ENCODE results near the gene RPS3.
A peak's percentile ranks its signal among the peaks of the same experiment; 100 is the strongest.
"Not testable (repeated sequence)": the region's sequence is repeated elsewhere in the genome, so short reads cannot be mapped to it uniquely, and the experiment has no call there.

The RPS3 gene

DNA sequence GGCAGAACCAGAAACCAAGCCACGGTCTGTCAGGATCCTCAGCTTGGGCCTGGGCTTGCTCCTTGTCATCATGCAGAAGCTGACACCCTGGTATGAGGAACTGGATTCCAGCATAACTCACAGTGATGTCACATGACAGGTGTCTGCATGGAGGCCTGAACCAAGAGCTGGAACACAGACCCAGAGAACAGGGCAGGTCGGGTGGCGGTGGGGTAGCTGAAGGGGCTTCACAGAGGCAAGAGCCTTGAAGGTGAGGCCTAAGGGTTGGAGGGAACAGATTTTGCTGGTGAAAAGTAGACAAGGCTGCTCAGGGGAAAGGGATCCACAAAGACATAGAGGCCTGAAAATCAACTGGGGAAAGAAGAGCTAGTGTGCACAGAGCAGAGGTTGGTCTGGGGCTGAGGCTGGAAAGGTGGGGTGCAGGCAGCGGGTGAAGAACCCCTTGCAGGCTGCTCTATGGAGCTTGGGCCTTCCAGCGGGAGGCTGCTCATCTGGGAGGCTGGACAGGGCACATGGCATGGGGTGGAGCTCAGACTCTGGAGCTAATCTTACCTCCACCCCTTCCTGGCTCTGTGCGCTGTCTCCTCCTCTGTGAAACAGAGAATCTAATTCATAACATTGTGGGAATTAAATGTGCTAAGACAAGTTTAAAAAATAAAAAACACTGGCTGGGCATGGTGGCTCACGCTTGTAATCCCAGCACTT is 18.4 kb upstream of the RPS3 start:
- DNase-seq, result no peak

DNA sequence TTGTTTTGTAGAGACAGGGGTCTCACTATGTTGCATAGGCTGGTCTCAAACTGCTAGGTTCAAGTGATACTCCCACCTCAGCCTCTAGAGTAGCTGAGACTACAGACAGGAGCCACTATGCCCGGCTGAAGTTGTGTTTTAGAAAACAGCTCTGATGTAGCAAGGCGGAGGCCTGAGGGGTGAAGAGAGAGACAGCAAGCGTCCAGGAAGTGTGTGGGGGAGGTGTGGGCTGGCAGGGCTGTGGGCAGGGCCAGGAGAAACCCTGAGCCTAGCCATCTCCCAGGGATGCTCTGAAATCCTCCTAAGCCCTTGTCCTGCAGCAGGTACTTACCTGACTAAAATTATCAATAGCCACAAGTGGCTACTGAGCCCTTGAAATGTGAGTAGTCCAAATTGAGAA is 16.1 kb upstream of the RPS3 start:
- no peak for DNase-seq

DNA sequence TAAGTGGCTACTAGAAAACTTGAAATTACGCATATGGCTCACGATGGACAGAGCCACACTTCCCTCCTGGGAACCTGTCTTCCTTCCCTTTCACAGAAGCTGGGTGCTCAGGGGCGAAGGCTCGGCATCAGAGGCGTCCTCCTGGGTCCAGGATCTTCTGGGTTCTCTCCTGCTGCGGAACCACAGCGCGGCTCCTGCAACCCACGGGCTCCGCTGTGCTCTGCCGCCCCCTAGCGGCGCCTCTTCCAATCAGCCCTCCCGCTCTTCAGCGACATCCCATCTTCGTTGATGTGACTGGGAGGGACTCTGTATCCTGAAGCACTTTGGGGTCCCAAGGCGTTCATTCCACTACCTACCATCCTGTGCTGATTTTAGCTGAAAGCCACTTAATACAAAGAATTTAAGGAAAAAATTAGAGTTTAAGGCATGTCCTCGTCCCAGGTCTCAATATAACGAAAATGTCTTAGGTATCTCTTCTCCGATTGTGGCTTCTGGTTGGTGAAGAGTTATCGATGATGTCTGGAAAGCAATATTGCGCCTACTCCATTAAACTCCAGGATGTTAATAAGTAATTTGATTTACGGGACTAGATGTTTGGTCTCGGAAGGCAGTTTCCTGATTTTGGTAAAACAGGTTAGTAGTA is 14.8 kb upstream of the RPS3 start:
- DNase-seq, result peak; percentile 60

DNA sequence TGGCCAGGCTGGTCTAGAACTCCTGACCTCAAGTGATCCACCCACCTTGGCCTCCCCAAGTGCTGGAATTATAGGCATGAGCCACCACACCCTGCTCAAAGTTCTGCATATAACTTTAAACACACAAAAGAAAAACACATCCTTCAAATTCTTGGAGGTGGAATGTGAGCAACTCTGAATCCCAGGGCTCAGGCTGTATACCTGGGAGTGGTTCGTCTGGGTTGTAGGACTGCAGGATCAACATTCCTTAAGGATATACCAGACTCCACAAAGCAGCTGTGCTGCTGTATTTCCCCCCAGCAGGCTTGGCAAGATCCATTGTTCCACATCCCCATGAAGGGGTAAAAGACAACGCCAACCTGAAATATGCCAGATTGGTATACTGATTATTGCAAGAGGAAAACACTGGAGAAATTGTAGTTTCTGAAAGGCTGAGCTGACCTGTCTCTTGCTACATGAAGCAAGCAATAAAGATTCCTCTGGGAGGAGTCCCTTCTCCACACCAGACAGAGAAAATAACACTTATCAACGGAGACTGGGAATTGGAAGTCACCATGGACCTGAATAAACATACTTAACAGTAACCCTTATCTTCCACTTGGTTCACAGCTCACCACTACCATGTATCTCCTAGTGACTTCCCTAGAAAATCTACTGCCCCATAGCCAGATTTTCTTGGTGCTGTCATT is 12.2 kb upstream of the RPS3 start:
- DNase-seq, result no peak

DNA sequence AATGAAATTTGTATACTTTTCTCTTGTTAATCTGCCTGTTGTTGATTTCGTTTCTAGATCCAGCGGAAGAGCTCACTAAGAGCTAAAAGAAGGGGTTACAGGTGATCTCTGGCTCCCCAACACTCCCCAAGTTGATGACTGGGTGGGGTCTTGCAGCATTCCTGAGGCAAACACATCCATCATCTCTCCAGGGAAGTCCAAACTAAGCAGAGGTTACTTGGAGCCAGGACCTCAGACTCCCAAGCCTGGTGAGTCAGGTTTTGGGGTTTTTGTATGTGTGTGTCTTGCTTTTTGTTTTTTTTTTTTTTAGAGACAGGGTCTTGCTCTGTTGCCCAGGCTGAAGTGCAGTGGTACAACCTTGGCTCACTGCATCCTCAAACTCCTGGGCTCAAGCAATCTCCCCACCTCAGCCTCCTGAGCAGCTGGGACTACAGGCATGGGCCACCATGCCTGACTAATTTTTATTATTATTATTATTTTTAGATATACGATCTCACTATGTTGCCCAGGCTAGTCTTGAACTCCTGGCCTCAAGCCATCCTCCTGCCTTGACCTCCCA is 11.5 kb upstream of the RPS3 start:
- DNase-seq, result no peak

DNA sequence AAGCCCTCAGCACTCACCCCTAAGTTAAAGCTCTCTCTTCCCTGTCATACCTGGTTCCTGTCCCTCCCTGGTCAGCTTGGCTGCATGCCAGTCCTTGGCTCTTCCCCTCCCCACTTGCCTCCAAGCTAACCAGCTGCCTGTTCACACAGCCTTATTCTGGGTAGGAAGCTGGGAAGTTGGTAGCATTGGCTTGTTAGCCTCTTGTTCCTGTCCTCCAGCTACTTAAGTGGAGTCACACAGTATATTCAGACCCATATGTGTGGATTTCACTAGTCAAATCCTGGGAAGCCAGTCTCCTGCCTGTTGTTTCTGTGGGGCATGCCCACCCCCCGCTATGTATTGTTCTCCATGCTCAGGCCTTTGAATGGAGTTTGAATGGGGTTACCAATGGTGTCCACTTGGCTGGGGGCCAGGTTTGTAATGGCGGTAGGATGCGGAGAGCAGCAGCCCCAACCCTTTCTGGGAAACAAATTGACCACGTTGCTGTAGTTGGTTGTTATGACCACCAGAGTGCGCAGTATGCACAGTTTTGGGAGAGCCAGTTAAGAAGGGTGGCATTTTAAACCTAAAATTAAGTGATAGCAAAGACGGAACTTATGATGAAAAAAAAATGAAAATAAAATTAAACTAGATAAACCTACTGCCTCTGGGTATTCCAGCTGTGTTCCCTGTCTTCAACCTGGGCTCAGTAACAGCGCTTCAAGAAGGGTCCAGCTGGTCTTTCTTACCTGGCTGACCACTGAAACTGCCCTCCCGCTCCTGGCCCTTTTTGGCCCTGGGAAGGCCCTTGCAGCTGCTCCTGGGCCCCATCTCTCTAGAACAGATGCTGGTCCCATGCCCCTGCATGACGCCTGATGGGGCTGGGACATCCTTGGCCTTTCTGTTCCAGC is 10.7 kb upstream of the RPS3 start:
- peak; percentile 79 for DNase-seq

DNA sequence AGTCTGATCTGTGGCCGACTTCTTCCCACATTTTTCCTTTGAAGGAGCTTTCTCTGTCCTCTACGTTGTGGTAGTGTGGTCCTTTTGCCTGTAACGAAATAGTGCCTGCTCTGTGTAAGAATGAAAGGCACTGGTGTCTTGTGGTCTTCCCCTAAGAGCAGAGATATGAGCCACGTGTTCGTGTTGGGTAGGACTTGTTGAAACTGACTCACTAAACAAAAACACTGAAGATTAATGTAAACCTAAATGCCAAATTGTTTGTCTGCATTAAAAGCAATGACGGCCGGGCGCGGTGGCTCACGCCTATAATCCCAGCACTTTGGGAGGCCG is 10.1 kb upstream of the RPS3 start:
- DNase-seq, result no peak

DNA sequence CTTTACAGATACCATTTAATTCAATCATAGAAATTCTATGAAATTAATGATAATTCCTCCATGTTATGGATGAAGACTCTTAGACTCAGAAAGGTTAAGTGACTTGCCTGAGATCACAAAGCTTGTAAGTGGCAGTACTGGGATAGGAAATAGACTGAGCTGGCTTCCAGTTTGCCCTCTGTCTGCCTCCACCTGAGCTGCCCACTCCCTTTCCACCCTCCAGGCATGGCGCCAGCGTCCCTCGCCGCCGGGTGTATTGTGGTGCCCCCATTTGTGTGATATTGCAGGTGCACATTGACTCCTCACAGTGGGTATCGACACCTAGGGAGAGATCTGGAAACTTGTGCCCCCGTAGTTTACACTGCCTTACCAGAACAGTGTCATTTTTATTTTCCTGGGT is 9.4 kb upstream of the RPS3 start:
- DNase-seq, result no peak

DNA sequence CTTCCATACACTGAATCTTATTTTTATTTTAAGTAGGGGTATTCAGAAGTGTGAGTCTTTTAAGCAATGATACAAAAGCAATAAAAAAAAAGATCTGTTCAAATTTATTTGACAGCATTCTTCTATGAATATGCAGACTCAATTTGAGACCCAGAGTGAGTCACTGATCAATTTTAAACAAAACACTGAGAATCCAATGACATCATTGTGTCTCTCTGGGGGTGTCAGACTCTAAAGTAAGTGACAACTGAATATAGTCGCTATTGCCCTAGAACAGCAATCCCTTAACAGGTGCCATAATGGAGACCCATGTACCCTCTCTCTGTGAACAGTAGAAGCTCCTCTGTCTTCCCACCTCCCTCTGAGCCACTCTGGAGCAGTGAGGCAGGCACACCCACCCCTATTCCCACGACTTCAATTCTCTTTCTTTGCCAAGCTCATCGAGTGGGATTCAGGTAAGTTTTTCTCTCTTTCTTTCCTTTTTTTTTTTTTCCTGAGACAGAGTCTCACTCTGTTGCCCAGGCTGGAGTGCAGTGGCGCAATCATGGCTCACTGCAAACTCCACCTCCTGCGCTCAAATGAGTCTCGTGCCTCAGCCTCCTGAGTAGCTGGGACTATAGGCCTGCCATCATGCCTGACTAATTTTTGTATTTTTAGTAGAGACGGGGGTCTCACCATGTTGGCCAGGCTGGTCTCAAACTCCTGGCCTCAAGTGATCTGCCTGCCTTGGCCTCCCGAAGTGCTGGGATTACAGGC is 5.1 kb upstream of the RPS3 start:
- no peak for DNase-seq

DNA sequence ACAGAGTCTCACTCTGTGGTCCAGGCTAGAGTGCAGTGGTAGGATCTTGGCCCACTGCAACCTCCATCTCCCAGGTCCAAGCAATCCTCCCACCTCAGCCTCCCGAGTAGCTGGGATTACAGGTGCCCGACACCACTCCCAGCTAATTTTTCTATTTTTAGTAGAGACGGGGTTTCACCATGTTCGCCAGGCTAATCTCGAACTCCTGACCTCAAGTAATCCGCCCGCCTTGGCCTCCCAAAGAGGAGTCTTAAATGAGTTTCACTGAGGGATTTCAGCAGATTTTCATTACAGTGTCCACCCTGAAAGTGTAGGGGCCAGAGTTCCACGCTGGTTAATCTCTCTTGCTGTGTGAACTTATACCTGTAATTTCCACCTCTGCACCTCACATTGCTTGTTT is 412 bp upstream of the RPS3 start:
- DNase-seq, result no peak

DNA sequence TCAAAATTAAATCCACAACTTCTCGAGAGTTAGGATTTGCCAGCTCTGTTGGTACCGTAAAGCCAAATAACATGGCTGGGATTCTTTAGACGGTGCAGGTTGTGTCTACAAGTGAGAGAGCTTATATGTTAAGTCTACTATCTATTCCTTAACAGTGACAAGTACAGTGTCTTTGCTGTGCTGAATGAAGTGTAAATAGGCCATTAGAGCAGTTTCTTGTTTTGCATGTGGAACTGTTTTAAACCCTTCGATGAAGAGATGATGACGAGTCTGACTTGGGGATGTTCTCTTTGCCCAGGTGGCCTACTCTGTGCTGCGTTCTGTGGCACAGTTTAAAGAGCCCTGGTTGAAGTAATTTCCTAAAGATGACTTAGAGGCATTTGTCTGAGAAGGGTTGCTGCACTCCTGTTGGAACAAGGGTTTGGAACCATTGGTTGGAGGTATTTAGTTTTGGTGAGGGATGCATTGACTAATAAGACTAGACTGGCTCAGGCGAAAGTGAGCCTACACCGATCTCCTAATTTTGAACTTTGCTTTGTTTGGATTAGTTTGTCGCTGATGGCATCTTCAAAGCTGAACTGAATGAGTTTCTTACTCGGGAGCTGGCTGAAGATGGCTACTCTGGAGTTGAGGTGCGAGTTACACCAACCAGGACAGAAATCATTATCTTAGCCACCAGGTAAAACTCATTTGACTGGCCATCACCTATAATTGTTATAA is 988 bp downstream of the RPS3 start:
- DNase-seq, result no peak

DNA sequence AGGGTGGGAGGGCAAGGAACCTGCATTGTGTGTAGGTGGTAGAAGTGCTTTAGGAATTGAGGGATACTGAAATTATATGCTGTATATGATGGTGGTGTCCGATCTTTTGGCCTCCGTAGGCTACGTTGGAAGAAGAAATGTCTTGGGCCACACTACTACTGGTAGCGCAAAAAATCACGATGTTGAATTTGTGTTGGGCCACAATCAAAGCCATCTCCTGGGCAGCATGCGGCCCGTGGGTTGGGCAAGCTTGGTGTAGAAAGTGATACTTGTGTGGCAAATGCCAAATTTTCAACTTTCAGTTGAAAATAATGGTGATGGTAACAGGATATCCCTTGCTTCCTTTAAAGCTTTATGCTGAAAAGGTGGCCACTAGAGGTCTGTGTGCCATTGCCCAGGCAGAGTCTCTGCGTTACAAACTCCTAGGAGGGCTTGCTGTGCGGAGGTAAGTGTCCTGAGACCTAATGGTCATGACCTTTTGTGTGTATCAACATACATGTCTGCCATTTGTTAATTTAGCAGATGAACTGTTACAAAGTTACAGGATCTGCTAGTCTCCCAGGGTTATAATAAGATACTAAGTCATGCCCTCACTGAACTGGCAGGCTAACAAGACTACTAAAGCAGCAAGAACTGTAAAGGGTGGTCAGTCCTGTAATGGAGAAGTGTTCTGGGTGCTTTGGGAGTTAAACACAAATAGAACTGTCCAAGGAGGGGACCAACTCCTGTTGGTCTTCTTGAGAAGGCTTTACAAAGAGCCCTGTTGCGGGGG is 2.9 kb downstream of the RPS3 start:
- DNase-seq, result no peak

DNA sequence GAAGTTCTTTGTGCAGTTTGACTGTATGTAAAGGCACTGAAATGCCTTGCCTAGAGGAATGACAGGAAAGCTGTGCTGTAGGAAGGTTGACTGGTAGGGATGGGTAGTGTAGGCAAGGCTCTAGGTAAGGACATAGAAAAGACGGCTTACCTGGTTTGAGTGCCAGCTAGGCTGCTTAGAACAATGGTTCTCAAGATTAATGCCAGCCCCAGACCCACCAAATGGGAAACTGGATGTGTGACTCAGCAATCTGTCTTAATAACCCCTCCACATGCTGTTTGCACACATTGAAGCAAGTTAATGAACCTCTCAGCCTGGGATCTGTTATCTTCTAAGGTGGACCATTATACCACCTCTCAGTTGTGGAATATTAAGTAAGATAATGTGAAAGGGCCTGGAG is 3.7 kb downstream of the RPS3 start:
- no peak for DNase-seq

DNA sequence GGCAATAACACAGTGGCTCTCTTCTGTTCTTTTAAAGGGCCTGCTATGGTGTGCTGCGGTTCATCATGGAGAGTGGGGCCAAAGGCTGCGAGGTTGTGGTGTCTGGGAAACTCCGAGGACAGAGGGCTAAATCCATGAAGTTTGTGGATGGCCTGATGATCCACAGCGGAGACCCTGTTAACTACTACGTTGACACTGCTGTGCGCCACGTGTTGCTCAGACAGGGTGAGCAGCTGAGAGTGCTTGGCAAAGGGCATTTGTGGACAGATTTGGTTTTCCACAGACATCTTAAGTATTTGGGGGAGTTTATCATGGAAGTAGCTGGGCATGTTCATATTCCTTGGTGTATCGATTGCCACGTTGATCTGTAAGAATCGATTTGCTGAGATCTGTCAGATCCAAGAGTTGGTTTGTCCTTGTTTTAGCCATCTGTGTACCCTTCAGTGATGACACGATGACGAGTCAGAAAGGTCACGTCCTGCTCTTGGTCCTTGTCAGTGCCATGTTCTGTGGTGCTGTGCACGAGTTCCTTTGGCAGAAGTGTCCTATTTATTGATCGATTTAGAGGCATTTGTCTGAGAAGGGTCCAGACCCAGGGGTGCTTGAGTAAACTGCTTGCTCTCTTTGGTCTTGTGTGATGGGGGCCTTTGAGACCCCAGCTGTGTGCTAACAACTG is 4.8 kb downstream of the RPS3 start:
- DNase-seq, result no peak

DNA sequence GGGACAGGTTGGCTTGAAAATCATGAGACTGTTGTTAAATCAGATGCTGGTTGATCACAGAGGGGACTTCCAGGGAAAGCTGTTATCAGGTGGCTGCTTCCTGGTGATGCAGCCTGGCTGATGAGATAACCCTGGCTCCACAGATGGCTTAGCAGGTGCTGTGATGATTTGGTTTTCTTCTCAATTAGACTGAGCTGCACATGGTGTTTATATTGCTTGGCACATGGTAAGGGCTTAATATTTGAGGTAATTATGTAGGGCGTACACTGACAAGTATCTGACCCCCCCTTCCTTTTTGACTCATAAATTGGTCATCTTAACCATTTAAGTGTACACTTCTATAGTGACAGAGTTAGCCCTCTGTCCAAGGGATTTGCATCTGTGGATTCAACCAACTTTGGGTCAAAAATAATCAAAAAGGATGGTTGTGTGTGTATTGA is 7.0 kb downstream of the RPS3 start:
- no peak for DNase-seq

DNA sequence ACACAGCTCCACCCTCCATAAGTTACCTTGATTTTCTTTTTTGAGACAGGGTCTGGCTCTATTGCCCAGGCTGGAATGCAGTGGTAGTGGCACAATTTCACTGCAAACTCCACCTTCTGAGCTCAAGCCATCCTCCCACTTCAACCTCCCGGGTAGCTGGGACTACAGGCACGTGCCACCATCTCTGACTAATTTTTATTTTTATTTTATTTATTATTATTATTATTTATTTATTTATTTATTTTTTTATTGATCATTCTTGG is 9.6 kb downstream of the RPS3 start:
- no peak for DNase-seq

DNA sequence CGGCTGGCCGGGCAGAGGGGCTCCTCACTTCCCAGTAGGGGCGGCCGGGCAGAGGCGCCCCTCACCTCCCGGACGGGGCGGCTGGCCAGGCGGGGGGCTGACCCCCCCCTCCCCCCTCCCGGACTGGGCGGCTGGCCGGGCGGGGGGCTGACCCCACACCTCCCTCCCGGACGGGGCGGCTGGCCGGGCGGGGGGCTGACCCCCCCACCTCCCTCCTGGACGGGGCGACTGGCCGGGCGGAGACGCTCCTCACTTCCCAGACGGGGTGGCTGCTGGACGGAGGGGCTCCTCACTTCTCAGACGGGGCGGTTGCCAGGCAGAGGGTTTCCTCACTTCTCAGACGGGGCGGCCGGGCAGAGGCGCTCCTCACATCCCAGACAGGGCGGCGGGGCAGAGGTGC is 10.7 kb downstream of the RPS3 start:
- not testable (repeated sequence) for DNase-seq

DNA sequence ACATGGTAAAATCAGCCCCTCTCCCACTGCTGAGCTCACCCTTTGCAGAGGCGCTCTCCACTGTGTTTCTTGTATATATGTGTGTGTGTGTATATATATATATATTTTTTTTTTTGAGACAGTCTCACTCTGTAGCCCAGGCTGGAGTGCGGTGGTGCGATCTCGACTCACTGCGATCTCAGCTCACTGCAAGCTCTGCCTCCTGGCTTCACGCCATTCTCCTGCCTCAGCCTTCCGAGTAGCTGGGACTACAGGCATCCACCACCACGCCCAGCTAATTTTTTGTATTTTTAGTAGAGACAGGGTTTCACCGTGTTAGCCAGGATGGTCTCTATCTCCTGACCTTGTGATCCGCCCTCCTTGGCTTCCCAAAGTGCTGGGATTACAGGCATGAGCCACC is 13.8 kb downstream of the RPS3 start:
- not testable (repeated sequence) for DNase-seq

DNA sequence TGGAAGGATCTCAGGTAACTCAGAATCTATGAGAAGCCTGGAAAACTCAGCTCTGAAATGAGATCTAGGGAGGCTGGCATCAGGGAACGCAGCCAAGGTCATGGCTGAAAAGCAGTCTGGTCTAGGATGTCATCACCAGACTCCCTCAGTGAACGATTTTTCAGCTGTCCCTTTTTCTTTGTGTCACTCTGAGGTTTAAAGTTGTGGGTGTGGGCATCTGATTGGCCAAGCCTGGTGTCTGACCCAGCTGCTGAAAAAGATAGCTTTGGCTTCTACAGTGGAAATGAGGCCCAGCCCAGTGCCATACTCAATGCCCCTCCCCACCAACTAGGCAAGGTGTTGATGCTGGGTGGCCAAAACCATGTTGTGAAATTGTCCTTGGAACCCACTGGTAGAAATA is 14.5 kb downstream of the RPS3 start:
- DNase-seq, result no peak

DNA sequence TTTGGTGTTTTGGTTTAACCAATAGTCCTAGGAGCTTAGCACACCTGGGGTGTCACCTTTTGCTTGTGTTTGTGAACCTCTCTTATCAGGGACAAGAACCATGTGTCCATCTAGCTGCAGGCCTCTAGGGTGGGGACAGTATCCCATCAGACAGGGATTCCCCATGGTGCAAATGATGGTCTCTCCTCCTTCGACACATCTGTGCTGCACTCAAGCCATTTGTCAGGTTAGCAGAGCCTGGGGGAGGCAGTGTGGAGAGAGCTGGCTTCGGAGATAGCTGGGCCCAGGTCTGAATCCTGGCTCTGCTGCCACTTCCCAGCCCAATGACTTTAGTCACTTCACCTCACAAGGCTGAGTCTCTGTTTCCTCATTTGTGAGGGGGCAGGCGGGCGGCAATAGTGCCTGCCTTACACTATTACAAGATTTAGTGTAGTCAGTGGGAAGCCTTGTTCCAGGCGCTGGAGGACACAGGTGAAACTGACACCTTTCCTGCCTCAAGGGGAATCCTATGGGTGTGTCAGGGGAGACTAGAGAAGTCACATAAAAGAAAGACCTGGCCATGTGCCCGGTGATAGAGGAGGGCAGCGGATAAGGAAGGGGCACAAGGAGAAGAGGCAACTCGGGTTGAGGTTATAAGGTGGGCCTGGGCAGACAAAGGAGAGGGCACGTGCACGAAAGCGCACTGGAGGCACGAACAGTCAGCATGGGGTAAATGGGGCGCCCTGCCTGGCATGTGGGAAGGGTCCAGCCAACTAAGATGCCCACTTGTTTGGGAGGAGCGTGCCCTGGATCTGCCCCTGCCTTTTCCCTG is 21.1 kb downstream of the RPS3 start:
- no peak for DNase-seq

All from NCI-H526 treated with DMSO at 0.1 percent for 48 hours (cell line).